Mesodermal cell (in vitro differentiated cells): ENCODE results near the gene RAP1GAP2.

Experiments
- H3K27ac ChIP-seq: 2 replicates; pipeline ENCODE4 v1.7.0; 2013; ENCODE audit warnings: mild to moderate bottlenecking, low read depth, low read length, moderate library complexity; ENCODE audit not compliant: severe bottlenecking
- H3K36me3 ChIP-seq: 2 replicates; pipeline ENCODE4 v1.7.1; 2013; ENCODE audit warnings: mild to moderate bottlenecking, low read length, moderate library complexity; ENCODE audit not compliant: control insufficient read depth, insufficient read depth
- H3K4me1 ChIP-seq: one replicate; pipeline ENCODE4 v1.7.1; 2013; ENCODE audit warnings: mild to moderate bottlenecking, low read length; ENCODE audit not compliant: insufficient read depth, control insufficient read depth, poor library complexity, severe bottlenecking
- H3K4me3 ChIP-seq: 2 replicates; pipeline ENCODE4 v1.7.0; 2013; ENCODE audit warnings: low read length, control low read depth, mild to moderate bottlenecking; ENCODE audit not compliant: insufficient read depth, poor library complexity, severe bottlenecking; ENCODE audit errors: extremely low read depth
- H3K9me3 ChIP-seq: 2 replicates; pipeline ENCODE4 v1.7.1; 2013; ENCODE audit warnings: mild to moderate bottlenecking, low read length, moderate library complexity; ENCODE audit not compliant: control insufficient read depth
- WGBS, 2 experiments: methylation state at CpG; one replicate each; pipeline ENCODE4 v1.1.5; 2013; ENCODE audit warnings: missing lambda C conversion rate in 2 of 2; ENCODE audit not compliant: insufficient coverage in 2 of 2; 5-methylcytosine and 5-hydroxymethylcytosine counted together

Gene RAP1GAP2

GRCh38 chr17:2959371-2960130 is 163.3 kb downstream of the RAP1GAP2 start:
- H3K36me3 ChIP-seq = no peaks in the 10 kb centered on the region
- H3K27ac ChIP-seq = no peak overlapping the region
- H3K4me1 ChIP-seq = peaks cover 53% of the 10 kb centered on the region
- no peaks in the 10 kb centered on the region for H3K9me3 ChIP-seq
- WGBS, 2 experiments = 96 to 97% methylated on average over 15 of the region's 19 CpGs
- H3K4me3 ChIP-seq = no peak overlapping the region

GRCh38 chr17:2961446-2961845 is 165.2 kb downstream of the RAP1GAP2 start:
- no peak overlapping the region for H3K27ac ChIP-seq
- H3K4me1 ChIP-seq = peaks cover 54% of the 10 kb centered on the region
- H3K4me3 ChIP-seq = no peak overlapping the region
- no peaks in the 10 kb centered on the region for H3K36me3 ChIP-seq
- 92% methylated on average over 4 to 7 of the region's 8 CpGs for WGBS, 2 experiments
- H3K9me3 ChIP-seq = no peaks in the 10 kb centered on the region

DNA sequence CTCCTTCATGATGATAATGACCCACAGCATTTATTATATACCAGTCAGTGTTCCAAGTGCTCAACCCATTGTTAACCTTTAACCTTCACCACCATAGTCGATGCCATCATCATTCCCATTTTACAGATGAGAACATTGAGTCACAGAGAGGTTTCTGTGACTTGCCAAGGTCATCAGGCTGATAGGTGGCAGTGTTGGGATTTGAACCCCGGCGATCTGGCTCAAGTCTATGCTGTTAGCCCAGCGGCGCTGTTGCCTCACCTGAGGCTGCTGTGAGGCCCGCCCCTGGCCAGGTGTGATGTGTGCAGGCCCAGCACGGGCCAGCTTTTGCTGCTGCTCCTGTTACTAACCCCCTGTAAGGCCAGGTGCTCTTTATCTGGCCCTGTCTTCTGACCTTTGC is 166.0 kb downstream of the RAP1GAP2 start:
- WGBS, 2 experiments = 93 to 96% methylated on average over 6 to 7 of the region's 7 CpGs

DNA sequence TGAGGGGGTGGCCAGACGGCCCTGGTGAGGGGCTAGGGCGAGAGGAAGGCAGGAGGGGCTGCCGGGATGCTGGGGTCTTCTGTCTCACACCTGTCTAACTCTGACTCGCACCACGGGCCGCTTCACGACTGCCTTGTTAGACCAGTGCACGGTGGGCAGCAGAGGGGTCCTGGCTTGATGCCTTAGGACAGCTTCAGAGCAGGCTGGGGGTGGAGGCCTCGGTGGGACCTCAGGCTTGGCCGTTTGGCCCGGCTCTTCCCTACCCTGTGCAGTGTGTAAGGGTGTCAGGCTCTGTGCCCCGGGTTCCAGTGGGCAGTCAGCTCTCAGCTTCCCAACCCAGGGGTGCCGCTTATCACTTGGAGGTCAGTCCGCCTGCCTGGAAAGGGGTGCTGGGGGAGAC is 166.5 kb downstream of the RAP1GAP2 start:
- Histone ChIP-seq H3K36me3 (no peaks in the 10 kb centered on the region), H3K9me3 (no peaks in the 10 kb centered on the region), H3K4me3 (no peak overlapping the region), H3K4me1 (peaks cover 51% of the 10 kb centered on the region), H3K27ac (no peak overlapping the region)
- WGBS, 2 experiments = 93 to 97% methylated on average over 10 to 13 of the region's 14 CpGs

More for the DNA sequence above, 166.0 kb downstream of the RAP1GAP2 start:
- Histone ChIP-seq H3K27ac (no peak overlapping the region), H3K4me3 (no peak overlapping the region), H3K36me3 (no peaks in the 10 kb centered on the region), H3K9me3 (no peaks in the 10 kb centered on the region), H3K4me1 (peaks cover 55% of the 10 kb centered on the region)

GRCh38 chr17:2963332-2964027 is 167.2 kb downstream of the RAP1GAP2 start:
- 92 to 93% methylated on average over 10 to 11 of the region's 21 CpGs for WGBS, 2 experiments
- H3K27ac ChIP-seq = no peak overlapping the region
- no peaks in the 10 kb centered on the region for H3K9me3 ChIP-seq

DNA sequence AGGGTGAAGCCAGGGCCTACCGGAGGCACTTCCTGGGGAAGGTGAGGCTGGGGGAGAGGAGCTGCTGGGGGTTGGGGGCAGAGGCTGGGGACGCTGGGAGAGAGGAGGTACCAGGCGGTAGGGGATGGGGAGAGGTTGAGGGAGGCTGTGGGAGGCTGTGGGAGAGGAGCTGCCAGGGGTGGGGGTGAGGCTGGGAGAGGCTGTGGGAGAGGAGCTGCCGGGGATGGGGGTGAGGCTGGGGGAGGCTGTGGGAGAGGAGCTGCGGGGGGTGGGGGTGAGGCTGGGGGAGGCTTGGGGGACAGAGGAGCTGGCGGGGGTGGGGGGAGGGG is 167.8 kb downstream of the RAP1GAP2 start:
- no peak overlapping the region for H3K4me3 ChIP-seq
- H3K4me1 ChIP-seq = peaks cover 43% of the 10 kb centered on the region
- WGBS, 2 experiments = 96% methylated on average over 3 of the region's 6 CpGs; no CpG with 5 or more reads in 1 of the 2 experiments
- no peak overlapping the region for H3K27ac ChIP-seq
- H3K9me3 ChIP-seq = no peaks in the 10 kb centered on the region
- no peaks in the 10 kb centered on the region for H3K36me3 ChIP-seq

More at GRCh38 chr17:2963332-2964027, 167.2 kb downstream of the RAP1GAP2 start:
- Histone ChIP-seq H3K36me3 (no peaks in the 10 kb centered on the region), H3K4me1 (peaks cover 44% of the 10 kb centered on the region), H3K4me3 (no peak overlapping the region)

DNA sequence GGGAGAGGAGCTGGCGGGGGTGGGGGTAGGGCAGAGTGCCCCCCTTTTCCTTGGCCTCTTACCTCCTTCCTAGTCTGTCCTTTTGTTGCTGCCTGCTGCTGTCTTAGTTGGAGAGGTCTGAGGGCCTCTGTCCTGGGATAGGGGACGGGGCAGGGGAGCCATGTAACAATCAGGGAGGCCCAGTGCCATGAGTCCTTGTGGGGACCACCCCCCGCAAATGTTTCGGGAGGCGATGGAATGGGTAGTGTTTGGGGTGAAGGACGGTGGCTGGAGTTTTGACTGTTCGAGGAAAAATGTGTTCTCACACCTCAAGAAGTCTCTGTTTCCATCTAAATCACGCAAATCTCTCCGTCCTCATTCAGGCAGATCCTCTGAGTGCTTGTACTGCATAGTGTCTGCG is 168.1 kb downstream of the RAP1GAP2 start:
- WGBS, 2 experiments = 79 to 88% methylated on average over 7 to 8 of the region's 10 CpGs
- Histone ChIP-seq H3K36me3 (no peaks in the 10 kb centered on the region), H3K4me1 (peaks cover 42% of the 10 kb centered on the region), H3K4me3 (no peak overlapping the region), H3K9me3 (no peaks in the 10 kb centered on the region), H3K27ac (no peak overlapping the region)

DNA sequence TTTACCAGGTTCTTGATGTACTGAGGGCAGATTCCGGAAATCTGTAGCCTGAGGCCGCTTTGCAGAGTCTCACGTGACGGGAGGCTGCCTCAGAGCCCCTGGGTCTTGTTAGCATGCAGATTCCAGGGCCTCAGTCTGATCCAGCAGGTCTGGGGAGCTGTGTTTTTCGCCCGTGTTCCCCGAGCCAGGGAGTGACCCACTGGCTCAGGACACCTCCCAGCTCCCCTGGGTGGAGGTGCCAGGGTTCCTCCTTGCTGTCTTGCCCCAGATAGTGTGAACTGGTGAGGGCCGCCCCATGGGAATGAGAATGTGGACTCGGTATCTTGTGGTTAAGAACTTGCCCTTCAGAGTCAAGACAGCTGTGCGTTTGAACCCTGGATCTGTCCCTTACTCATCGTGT is 168.6 kb downstream of the RAP1GAP2 start:
- WGBS, 2 experiments = 93 to 94% methylated on average over 8 to 11 of the region's 11 CpGs
- no peak overlapping the region for H3K4me3 ChIP-seq
- H3K9me3 ChIP-seq = no peaks in the 10 kb centered on the region
- peaks cover 38% of the 10 kb centered on the region for H3K4me1 ChIP-seq
- no peak overlapping the region for H3K27ac ChIP-seq
- no peaks in the 10 kb centered on the region for H3K36me3 ChIP-seq

DNA sequence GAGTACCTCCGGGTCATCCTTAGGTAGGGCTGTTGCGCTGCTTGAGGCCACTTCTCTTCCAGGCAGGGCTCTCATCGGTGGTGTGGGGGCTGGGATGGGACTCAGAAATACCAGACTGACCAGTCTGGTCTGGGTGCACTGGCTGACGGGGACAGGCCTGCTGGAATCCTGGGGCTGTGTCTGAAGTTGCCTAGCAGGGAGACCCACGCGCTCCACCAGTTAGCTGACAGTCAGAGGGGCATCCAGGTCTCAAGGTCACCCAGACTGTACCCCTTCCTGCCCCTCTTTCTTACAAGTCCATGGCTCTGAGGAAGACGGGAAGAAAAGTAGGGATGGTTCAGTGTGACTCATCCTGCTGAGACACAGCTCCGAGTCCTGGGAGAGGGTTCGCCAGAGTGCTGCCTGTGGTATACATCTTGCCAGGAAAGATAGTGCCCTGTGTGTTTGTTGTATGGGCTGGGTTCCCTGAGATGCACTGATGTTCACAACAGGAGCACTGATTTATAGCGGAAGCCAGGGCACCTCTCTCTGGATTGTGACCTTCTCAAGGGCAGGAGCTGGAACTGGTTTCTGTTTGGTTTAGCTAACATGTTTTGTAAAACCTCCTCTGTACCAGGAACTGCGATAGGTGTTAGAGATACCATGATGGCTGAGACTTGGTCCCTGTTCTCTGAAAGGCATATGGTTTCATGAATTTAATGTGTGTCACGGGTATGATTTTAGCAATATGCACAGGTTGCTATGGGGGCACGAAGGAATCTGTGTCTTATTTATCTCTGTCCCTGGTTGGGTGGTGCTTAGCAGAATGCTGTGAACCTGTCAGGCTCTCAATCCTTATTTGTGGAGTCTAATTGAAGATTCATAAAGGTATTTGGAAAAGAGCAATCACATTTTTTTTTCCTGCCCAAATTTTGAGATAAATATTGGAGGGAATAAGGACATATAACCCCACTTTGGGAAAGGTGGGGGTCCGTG is 169.7 kb downstream of the RAP1GAP2 start:
- Histone ChIP-seq H3K4me3 (no peak overlapping the region), H3K27ac (peak overlapping the region; percentile 36)
- WGBS, 2 experiments = 80 to 84% methylated on average over 11 to 12 of the region's 14 CpGs

DNA sequence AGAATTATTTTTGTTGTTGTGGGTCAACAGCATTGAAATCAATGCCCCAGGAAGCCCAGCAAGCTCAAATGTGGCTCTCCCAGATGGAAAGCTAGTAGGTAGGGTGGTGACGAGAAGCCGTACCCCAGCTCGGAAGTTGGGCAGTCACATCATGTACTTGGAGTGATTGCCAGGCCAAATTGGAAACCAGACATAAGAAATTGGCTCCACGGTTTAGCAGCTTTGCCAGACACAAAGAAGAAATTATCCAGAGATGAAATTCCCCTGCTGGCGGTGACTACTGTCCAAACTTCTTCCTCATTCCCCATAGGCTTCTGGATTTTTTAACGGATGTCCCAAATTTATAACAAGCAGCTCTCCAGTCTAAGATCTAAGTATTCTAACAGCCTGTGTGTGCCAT is 171.3 kb downstream of the RAP1GAP2 start:
- no peak overlapping the region for H3K4me3 ChIP-seq
- no peak overlapping the region for H3K27ac ChIP-seq
- WGBS, 2 experiments = 94 to 98% methylated on average over 5 of the region's 6 CpGs
- H3K36me3 ChIP-seq = no peaks in the 10 kb centered on the region
- H3K9me3 ChIP-seq = no peaks in the 10 kb centered on the region
- peaks cover 25% of the 10 kb centered on the region for H3K4me1 ChIP-seq

More for the DNA sequence above, 169.7 kb downstream of the RAP1GAP2 start:
- Histone ChIP-seq H3K36me3 (no peaks in the 10 kb centered on the region), H3K4me1 (peaks cover 32% of the 10 kb centered on the region), H3K9me3 (no peaks in the 10 kb centered on the region)
